ENCODE results near the gene CACFD1.

GRCh38 chr9:133465984-133466383 is 6.2 kb downstream of the CACFD1 start:
- TF ChIP-seq CTCF (IDR thresholded peaks at IDR 0.05): no peak
- no peak for TF ChIP-seq POLR2A (IDR thresholded peaks at IDR 0.05)

Data from Peyer's patch (tissue), 4 donors.